NCI-H526 treated with DMSO at 0.1 percent for 48 hours (cell line): Measurements from ENCODE around the gene CPA3.

ENCODE experiments used
- DNase-seq: peaks from one replicate; lab custom pipeline; 2025; lab: John Stamatoyannopoulos, UW

CPA3 gene

GRCh38 chr3:148916132-148916531 is 51.0 kb downstream of the CPA3 start:
- DNase-seq: no peak

- no peak for DNase-seq
Measured at GRCh38 chr3:148922467-148922866, 57.4 kb downstream of the CPA3 start.

- no peak for DNase-seq
Measured at GRCh38 chr3:148923592-148923991, 58.5 kb downstream of the CPA3 start.

GRCh38 chr3:148924562-148924961 is 59.5 kb downstream of the CPA3 start:
- DNase-seq: no peak

- DNase-seq: no peak
Measured at GRCh38 chr3:148925845-148926244, 60.7 kb downstream of the CPA3 start.

- DNase-seq: no peak
Measured at GRCh38 chr3:148930752-148931151, 65.7 kb downstream of the CPA3 start.

- no peak for DNase-seq
Measured at GRCh38 chr3:148931574-148931973, 66.5 kb downstream of the CPA3 start.

GRCh38 chr3:148932972-148933371 is 67.9 kb downstream of the CPA3 start:
- DNase-seq: no peak

GRCh38 chr3:148937467-148938255 is 72.6 kb downstream of the CPA3 start:
- no peak for DNase-seq

GRCh38 chr3:148938306-148938705 is 73.2 kb downstream of the CPA3 start:
- no peak for DNase-seq

- no peak for DNase-seq
Measured at GRCh38 chr3:148938936-148939335, 73.8 kb downstream of the CPA3 start.

GRCh38 chr3:148940983-148941382 is 75.9 kb downstream of the CPA3 start:
- no peak for DNase-seq

GRCh38 chr3:148943506-148944205 is 78.6 kb downstream of the CPA3 start:
- DNase-seq: peak; percentile 79

- DNase-seq: no peak
Measured at GRCh38 chr3:148945116-148945515, 80.0 kb downstream of the CPA3 start.
